SK-N-SH (cell line): ENCODE results near the gene SENP5. TPM values are rescaled to one million over a fixed set of nuclear protein-coding genes. Genes with fewer than 3 reads are reported as not detected.

Experiments
- CTCF ChIA-PET: fragments of 300-600, 350-600 bp; formaldehyde crosslinking; extraction: SDS; loops from one replicate; lab custom pipeline; 2021; lab: Yijun Ruan, JAX
- POLR2A ChIA-PET: fragments of 350-600 bp; sonication (Branson Sonifier 250); formaldehyde crosslinking; extraction: SDS; loops from one replicate; lab custom pipeline; 2020; ENCODE audit warnings: antibody characterized with exemption, inconsistent platforms; lab: Yijun Ruan, JAX
- DNase-seq: peaks from one replicate; pipeline ENCODE4 v3.0.0; 2012
- H2AFZ ChIP-seq: fragments of 200-600 bp; sonication (generic); 2 replicates; pipeline ENCODE4 v1.8.1; 2016; ENCODE audit warnings: antibody characterized with exemption, mild to moderate bottlenecking, low read depth
- H3F3A ChIP-seq: fragments of 200-600 bp; sonication (generic); replicated peaks from 2 replicates; pipeline ENCODE3; 2016; ENCODE audit warnings: antibody characterized with exemption, mild to moderate bottlenecking; ENCODE audit not compliant: insufficient read depth
- H3K27ac ChIP-seq, 2 experiments: fragments of 200-500 bp in 1 of 2; fragments of 200-600 bp in 1 of 2; sonication (Bioruptor generic) in 1 of 2; sonication (generic), shearing (Covaris generic) in 1 of 2; 2 replicates each; pipeline versions ENCODE4 v1.5.1 to v1.6.1; 2014 to 2016; ENCODE audit warnings: low read depth in 2 of 2, inconsistent platforms in 1 of 2, low read length in 1 of 2, mild to moderate bottlenecking in 1 of 2, mixed read lengths in 1 of 2
- H3K27me3 ChIP-seq: fragments of 200-600 bp; sonication (generic), shearing (Covaris generic); 2 replicates; pipeline ENCODE4 v1.6.1; 2016; ENCODE audit warnings: mixed run types; ENCODE audit not compliant: insufficient read depth
- H3K36me3 ChIP-seq, 2 experiments: fragments of 200-500 bp in 1 of 2; fragments of 200-600 bp in 1 of 2; sonication (Bioruptor generic) in 1 of 2; sonication (generic) in 1 of 2; replicated peaks in 1 of 2; 2 replicates each; pipeline versions ENCODE3 to v1.5.1; 2014 to 2016; ENCODE audit warnings: low read length in 1 of 2, mild to moderate bottlenecking in 1 of 2; ENCODE audit not compliant: insufficient read depth in 2 of 2, control insufficient read depth in 1 of 2
- H3K4me1 ChIP-seq, 2 experiments: fragments of 200-500 bp in 1 of 2; fragments of 200-600 bp in 1 of 2; sonication (Bioruptor generic) in 1 of 2; sonication (generic), shearing (Covaris generic) in 1 of 2; 2 replicates each; pipeline versions ENCODE4 v1.5.1 to v1.6.1; 2014 to 2016; ENCODE audit warnings: low read depth in 1 of 2, low read length in 1 of 2, mixed run types in 1 of 2; ENCODE audit not compliant: insufficient read depth in 2 of 2, control insufficient read depth in 1 of 2
- H3K4me2 ChIP-seq: fragments of 200-600 bp; sonication (generic), shearing (Covaris generic); 2 replicates; pipeline ENCODE4 v1.6.1; 2017; ENCODE audit warnings: mixed run types
- H3K4me3 ChIP-seq, 2 experiments: fragments of 200-500 bp in 1 of 2; fragments of 200-600 bp in 1 of 2; sonication (Bioruptor generic) in 1 of 2; sonication (generic), shearing (Covaris generic) in 1 of 2; 2 replicates each; pipeline versions ENCODE4 v1.5.1 to v1.8.1; 2014 to 2016; ENCODE audit warnings: low read depth in 2 of 2, inconsistent platforms in 1 of 2, low read length in 1 of 2, mild to moderate bottlenecking in 1 of 2, mixed read lengths in 1 of 2, moderate library complexity in 1 of 2
- H3K79me2 ChIP-seq: fragments of 200-600 bp; sonication (generic); 2 replicates; pipeline ENCODE4 v1.8.1; 2017; ENCODE audit warnings: mild to moderate bottlenecking; ENCODE audit not compliant: insufficient read depth
- H3K9ac ChIP-seq: fragments of 200-600 bp; sonication (generic); 2 replicates; pipeline ENCODE4 v1.6.1; 2017; ENCODE audit warnings: mixed run types
- H3K9me2 ChIP-seq: fragments of 200-600 bp; sonication (generic); 2 replicates; pipeline ENCODE4 v1.6.1; 2017; ENCODE audit warnings: mixed run types
- H3K9me3 ChIP-seq: fragments of 200-600 bp; sonication (generic); 2 replicates; pipeline ENCODE4 v1.6.1; 2017; ENCODE audit warnings: mixed run types, mild to moderate bottlenecking, moderate library complexity
- H4K20me1 ChIP-seq: fragments of 200-600 bp; sonication (generic); 2 replicates; pipeline ENCODE4 v1.6.1; 2017; ENCODE audit warnings: mild to moderate bottlenecking, mixed run types; ENCODE audit not compliant: insufficient read depth
- CTCF ChIP-seq: fragments of 200-600 bp; sonication (generic); IDR thresholded peaks from 2 replicates; pipeline ENCODE4 v1.6.1; 2017; ENCODE audit warnings: antibody characterized with exemption, mild to moderate bottlenecking, moderate library complexity
- ELF1 ChIP-seq: IDR thresholded peaks from 2 replicates; pipeline ENCODE4 v1.4.0; 2012
- GABPA ChIP-seq: IDR thresholded peaks from 2 replicates; pipeline ENCODE4 v1.4.0; 2012; ENCODE audit warnings: low read depth, mild to moderate bottlenecking
- JUND ChIP-seq: IDR thresholded peaks from 2 replicates; pipeline ENCODE4 v1.4.0; 2012
- MEF2A ChIP-seq: IDR thresholded peaks from 2 replicates; pipeline ENCODE4 v1.4.0; 2012; ENCODE audit warnings: low read depth, borderline replicate concordance
- POLR2AphosphoS5 ChIP-seq: IDR thresholded peaks from 2 replicates; pipeline ENCODE4 v1.6.1; 2012; ENCODE audit warnings: low read depth, low read length
- RAD21 ChIP-seq: IDR thresholded peaks from 2 replicates; pipeline ENCODE4 v1.6.1; 2012; ENCODE audit warnings: mild to moderate bottlenecking, low read length
- RCOR1 ChIP-seq: fragments of 150-350 bp; IDR thresholded peaks from 2 replicates; pipeline ENCODE4 v1.6.1; 2017; ENCODE audit warnings: antibody characterized with exemption, low read length
- REST ChIP-seq: IDR thresholded peaks from 2 replicates; pipeline ENCODE4 v1.6.1; 2012; ENCODE audit warnings: mild to moderate bottlenecking, low read depth, low read length, moderate library complexity
- SMC3 ChIP-seq: IDR thresholded peaks from 2 replicates; pipeline ENCODE4 v1.6.1; 2012; ENCODE audit warnings: low read depth, low read length, improper control_type of control experiment
- TAF1 ChIP-seq: IDR thresholded peaks from 2 replicates; pipeline ENCODE4 v1.6.1; 2012; ENCODE audit warnings: low read depth, mild to moderate bottlenecking, low read length, moderate library complexity, borderline replicate concordance
- WGBS: methylation state at CpG from one replicate; pipeline ENCODE4 v1.1.6; 2017; ENCODE audit warnings: low lambda C conversion rate; 5-methylcytosine and 5-hydroxymethylcytosine counted together
- polyA plus RNA-seq, 3 experiments: library from polyadenylated mRNA; depleted of rRNA; stranded (reverse); fragments of >200 nt; gene quantifications; 2 replicates each; pipeline ENCODE4 v1.2.3, GENCODE V29; 2012
- TF ChIP-seq, protein P1 (sequence below): IDR thresholded peaks from 2 replicates; pipeline ENCODE4 v1.4.0; 2012; ENCODE audit warnings: low read depth, borderline replicate concordance

Gene SENP5
- polyA plus RNA-seq, 1 of the 3 experiments (the other 2 are of a cell fraction) = 7.5 TPM

DNA sequence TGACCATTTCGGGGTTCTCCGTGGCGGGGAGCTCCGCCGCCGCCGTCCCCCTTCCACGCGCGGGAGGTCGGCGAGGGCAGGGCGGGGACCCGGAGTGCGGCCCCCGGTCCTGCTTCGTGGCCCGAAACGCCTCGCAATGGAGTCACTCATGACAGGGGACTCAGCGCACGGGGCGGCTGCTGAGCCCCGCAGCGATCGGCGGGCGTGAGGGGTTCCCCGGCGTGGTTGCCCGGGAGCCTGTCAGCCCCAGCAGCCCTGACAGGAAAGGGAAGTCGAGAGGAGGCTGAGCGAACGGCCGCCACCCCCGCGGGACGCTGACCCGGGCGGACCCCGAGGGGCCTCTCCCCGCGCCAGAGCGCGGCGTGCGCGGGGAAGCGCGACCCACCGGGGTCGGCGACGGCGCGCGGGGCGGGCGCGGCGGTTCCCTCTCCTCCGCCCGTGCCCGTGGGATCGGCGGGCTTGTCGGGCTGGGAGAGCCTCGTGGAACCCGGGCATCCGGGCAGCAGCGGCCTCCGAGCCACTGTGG lies 101.5 kb downstream of the SENP5 start:
- Histone ChIP-seq H3K27ac (no peak overlapping the region), H3K9me3 (no peaks in the 10 kb centered on the region), H3K79me2 (no peaks in the 10 kb centered on the region), H3K4me3 (peak overlapping the region; percentile 64 to 76), H3K36me3 (no peaks in the 10 kb centered on the region), H3K4me1 (peaks cover 0 to 6% of the 10 kb centered on the region in 2 experiments; a peak in 1 of 4 replicates), H3K27me3 (no peaks in the 10 kb centered on the region), H3K4me2 (peak overlapping the region; percentile 93), H3K9me2 (no peaks in the 10 kb centered on the region), H3K9ac (peak overlapping the region; percentile 54; the same call in 1 of the 2 replicates), H3F3A (no peaks in the 10 kb centered on the region), H4K20me1 (no peaks in the 10 kb centered on the region), H2AFZ (peak overlapping the region; percentile 91)
- no peak for TF ChIP-seq JUND
- TF ChIP-seq ELF1 = no peak
- no peak for TF ChIP-seq REST
- WGBS = 0% methylated on average over 9 of the region's 72 CpGs
- peak; percentile 79 for DNase-seq
- ChIA-PET POLR2A (no interaction called here), CTCF (interaction anchor here (0.6 to 3.7 kb wide), 48 partner anchors 8 to 703 kb away, joined by 3 to 26 read pairs (median 4); partner anchors contain the start of genes MELTF, NCBP2 and SENP5)

- Histone ChIP-seq H3K27me3 (no peaks in the 10 kb centered on the region), H2AFZ (peak overlapping the region; percentile 91), H3K36me3 (no peaks in the 10 kb centered on the region), H3K79me2 (no peaks in the 10 kb centered on the region), H3K9me2 (no peaks in the 10 kb centered on the region), H3K4me1 (peaks cover 0 to 6% of the 10 kb centered on the region in 2 experiments; a peak in 1 of 4 replicates), H4K20me1 (no peaks in the 10 kb centered on the region), H3K4me3 (peak overlapping the region; percentile 64 to 76), H3K9me3 (no peaks in the 10 kb centered on the region), H3K9ac (peak overlapping the region; percentile 54; the same call in 1 of the 2 replicates), H3K27ac (no peak overlapping the region), H3K4me2 (peak overlapping the region; percentile 93), H3F3A (no peaks in the 10 kb centered on the region)
- POLR2A ChIA-PET = interaction anchor here (0.6 kb wide), 1 partner anchor 27 kb away, joined by 4 read pairs; the partner anchor contains the start of gene NCBP2
- peak; percentile 97 for DNase-seq
- CTCF ChIA-PET = interaction anchor here (0.6 to 3.7 kb wide), 51 partner anchors 9 to 702 kb away, joined by 3 to 26 read pairs (median 4); partner anchors contain the start of genes MELTF, NCBP2 and SENP5
- WGBS = 43% methylated on average over 18 of the region's 100 CpGs
- no peak for TF ChIP-seq POLR2AphosphoS5
- TF ChIP-seq, protein P1, sequence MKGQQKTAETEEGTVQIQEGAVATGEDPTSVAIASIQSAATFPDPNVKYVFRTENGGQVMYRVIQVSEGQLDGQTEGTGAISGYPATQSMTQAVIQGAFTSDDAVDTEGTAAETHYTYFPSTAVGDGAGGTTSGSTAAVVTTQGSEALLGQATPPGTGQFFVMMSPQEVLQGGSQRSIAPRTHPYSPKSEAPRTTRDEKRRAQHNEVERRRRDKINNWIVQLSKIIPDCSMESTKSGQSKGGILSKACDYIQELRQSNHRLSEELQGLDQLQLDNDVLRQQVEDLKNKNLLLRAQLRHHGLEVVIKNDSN = no peak
- no peak for TF ChIP-seq TAF1
- TF ChIP-seq CTCF = peak; percentile 65
- TF ChIP-seq REST = 0 out of 2 replicates have a peak, but pooled peaks have one; percentile 9
- no peak for TF ChIP-seq MEF2A
- TF ChIP-seq RCOR1 = 0 out of 2 replicates have a peak, but pooled peaks have one; percentile 21
- TF ChIP-seq GABPA = no peak
- peak; percentile 71 for TF ChIP-seq SMC3
- peak; percentile 65 for TF ChIP-seq RAD21
Observed at GRCh38 chr3:196969660-196970546, 102.2 kb downstream of the SENP5 start.
